Natural killer cell treated with Interleukin-12 subunit alpha and Interleukin-12 subunit beta and Interleukin-15 and Interleukin-18, amount 100 ng/mL, for 72 hours (primary cell): ENCODE results near the gene S100A16. TPM values are rescaled to one million over a fixed set of nuclear protein-coding genes. Genes with fewer than 3 reads are reported as not detected.
"Not testable (repeated sequence)": the region's sequence is repeated elsewhere in the genome, so short reads cannot be mapped to it uniquely, and the experiment has no call there.

ENCODE experiments used
- ATAC-seq, 2 donors: fragments of 150-1000 bp; cut with Tn5 transposase in 1 of 2; sonication (Bioruptor Pico), chemical (Tn5 transposase) in 1 of 2; 2 replicates each; pipeline ENCODE4 v1.10.0; 2021
- DNase-seq: peaks from one replicate; pipeline ENCODE4 v3.0.0; 2022; ENCODE audit warnings: low spot score
- H3K27ac Mint-ChIP-seq, 2 donors: 1 replicate in 1 of 2; 2 replicates in 1 of 2; pipeline ENCODE4 v1.8.0; 2022; ENCODE audit warnings: mixed read lengths in 2 of 2, mild to moderate bottlenecking in 1 of 2, moderate library complexity in 1 of 2
- H3K27me3 Mint-ChIP-seq, 2 donors: 1 replicate in 1 of 2; 2 replicates in 1 of 2; pipeline ENCODE4 v1.8.0; 2022; ENCODE audit warnings: mixed read lengths in 2 of 2
- H3K36me3 Mint-ChIP-seq: one replicate; pipeline ENCODE4 v1.8.0; 2022; ENCODE audit warnings: mixed read lengths
- H3K4me1 Mint-ChIP-seq, 2 donors: 1 replicate in 1 of 2; 2 replicates in 1 of 2; pipeline ENCODE4 v1.8.0; 2022; ENCODE audit warnings: low read depth in 2 of 2, mixed read lengths in 2 of 2, mild to moderate bottlenecking in 1 of 2
- H3K4me3 Mint-ChIP-seq: one replicate; pipeline ENCODE4 v1.8.0; 2022; ENCODE audit warnings: mixed read lengths
- H3K9me3 Mint-ChIP-seq: 2 replicates; pipeline ENCODE4 v1.8.0; 2022; ENCODE audit warnings: mixed read lengths
- total RNA-seq, 2 donors: library from RNA; stranded (reverse); gene quantifications; one replicate each; pipeline ENCODE4 v1.2.3, GENCODE V29; 2022

Gene S100A16
- total RNA-seq, 2 donors from 2014 or later, result not detected

GRCh38 chr1:153607381-153607780 is 5.6 kb downstream of the S100A16 start:
- Mint-ChIP-seq H3K4me1 (no peaks in the 10 kb centered on the region), H3K4me3 (no peak overlapping the region), H3K27me3 (peaks cover 0 to 6% of the 10 kb centered on the region in 2 donors), H3K9me3 (no peaks in the 10 kb centered on the region), H3K27ac (no peak overlapping the region), H3K36me3 (no peaks in the 10 kb centered on the region)
- DNase-seq (no peak), ATAC-seq (no peak)

DNA sequence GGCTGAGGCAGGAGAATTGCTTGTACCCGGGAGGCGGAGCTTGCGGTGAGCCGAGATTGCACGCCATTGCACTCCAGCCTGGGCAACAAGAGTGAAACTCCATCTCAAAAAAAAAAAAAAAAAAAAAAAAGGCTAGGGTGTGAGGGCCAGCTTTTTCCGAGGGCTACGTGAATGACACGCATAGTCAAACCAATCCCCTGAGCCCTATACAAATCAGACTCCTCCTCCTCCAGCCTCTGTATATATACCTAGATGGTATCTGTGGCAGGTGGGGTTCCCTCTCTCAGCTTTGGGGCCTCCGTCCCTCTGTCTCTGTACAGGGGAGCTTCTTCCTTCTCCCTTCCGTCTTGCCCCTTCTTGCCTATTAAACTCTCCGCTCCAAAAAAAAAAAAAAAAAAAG is 6.7 kb downstream of the S100A16 start:
- ATAC-seq (no peak), DNase-seq (no peak)
- H3K4me1 Mint-ChIP-seq, result no peaks in the 10 kb centered on the region
- H3K27me3 Mint-ChIP-seq, result peaks cover 0 to 3% of the 10 kb centered on the region in 2 donors
- no peak overlapping the region for H3K27ac Mint-ChIP-seq
- H3K4me3 Mint-ChIP-seq, result no peak overlapping the region
- H3K9me3 Mint-ChIP-seq, result no peaks in the 10 kb centered on the region
- no peaks in the 10 kb centered on the region for H3K36me3 Mint-ChIP-seq

DNA sequence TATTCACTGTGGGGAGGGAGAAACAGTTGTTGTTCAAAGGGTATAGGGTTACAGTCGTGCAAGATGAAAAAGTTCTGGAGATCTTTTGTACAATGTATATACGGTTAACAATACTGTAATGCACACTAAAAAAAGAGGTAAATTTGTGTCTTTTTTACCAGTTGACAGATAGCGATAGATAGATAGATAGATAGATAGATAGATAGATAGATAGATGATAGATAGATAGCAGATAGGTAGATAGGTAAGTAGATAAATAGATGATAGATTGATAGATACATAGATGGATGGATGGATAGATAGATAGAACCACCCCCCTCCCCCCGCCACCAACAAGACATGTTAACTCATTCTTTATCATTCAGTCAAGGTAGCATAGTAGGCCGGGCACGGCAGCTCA is 10.2 kb downstream of the S100A16 start:
- Mint-ChIP-seq H3K27me3 (peaks cover 0 to 2% of the 10 kb centered on the region in 2 donors), H3K36me3 (no peaks in the 10 kb centered on the region), H3K9me3 (no peaks in the 10 kb centered on the region), H3K4me3 (no peak overlapping the region), H3K4me1 (no peaks in the 10 kb centered on the region), H3K27ac (no peak overlapping the region)
- ATAC-seq (no peak), DNase-seq (no peak)

GRCh38 chr1:153599847-153600246 is 13.1 kb downstream of the S100A16 start:
- ATAC-seq, result no peak
- Mint-ChIP-seq H3K4me3 (no peak overlapping the region), H3K9me3 (no peaks in the 10 kb centered on the region), H3K36me3 (no peaks in the 10 kb centered on the region), H3K27ac (no peak overlapping the region), H3K27me3 (no peaks in the 10 kb centered on the region), H3K4me1 (no peaks in the 10 kb centered on the region)
- no peak for DNase-seq

DNA sequence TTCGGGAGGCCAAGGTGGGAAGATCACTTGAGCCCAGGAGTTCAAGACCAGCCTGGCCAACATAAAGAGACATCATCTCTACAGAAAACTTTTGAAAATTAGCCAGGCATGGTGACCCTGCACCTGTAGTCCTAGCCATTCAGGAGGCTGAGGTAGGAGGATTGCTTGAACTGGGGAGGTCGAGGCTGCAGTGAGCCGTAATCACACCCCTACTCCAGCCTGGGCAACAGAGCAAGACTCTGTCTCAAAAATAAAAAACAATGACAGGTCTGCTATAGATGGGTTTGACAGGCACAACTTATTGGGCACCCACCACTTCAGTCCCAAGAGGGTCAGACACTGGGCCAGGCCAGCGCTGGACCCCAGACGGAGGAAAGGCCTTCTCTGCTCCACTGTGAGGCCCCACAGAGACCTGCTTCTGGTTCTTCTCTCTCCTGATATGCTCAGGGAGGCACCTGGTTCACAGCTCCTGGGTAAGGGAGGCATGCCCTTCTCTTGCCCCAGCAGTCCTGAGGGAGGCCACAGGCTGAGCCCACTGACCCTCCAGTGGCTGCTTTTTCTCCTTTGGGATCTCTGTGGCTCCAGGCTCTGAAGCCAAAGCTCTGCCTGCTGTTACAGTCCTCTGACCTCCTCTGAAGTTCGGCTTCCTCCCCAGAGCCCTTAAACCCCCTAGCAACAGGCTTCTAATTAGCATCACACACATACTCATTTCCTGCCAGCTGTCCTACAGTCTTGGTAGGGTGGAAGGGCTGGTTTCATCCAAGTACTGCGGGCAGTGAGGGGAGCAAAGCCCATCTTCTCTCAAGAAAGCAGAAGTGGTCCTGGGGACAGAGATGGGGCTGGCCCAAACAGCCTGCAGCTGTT is 14.4 kb downstream of the S100A16 start:
- ATAC-seq (peak in 1 of 2 donors; percentile 71), DNase-seq (no peak)
- no peak overlapping the region for H3K27ac Mint-ChIP-seq
- H3K36me3 Mint-ChIP-seq, result no peaks in the 10 kb centered on the region
- H3K9me3 Mint-ChIP-seq, result no peaks in the 10 kb centered on the region
- no peak overlapping the region for H3K4me3 Mint-ChIP-seq
- H3K27me3 Mint-ChIP-seq, result no peaks in the 10 kb centered on the region
- no peaks in the 10 kb centered on the region for H3K4me1 Mint-ChIP-seq

- no peak overlapping the region for H3K27ac Mint-ChIP-seq
- DNase-seq, result no peak
Measured at GRCh38 chr1:153597206-153597605, 15.7 kb downstream of the S100A16 start.

DNA sequence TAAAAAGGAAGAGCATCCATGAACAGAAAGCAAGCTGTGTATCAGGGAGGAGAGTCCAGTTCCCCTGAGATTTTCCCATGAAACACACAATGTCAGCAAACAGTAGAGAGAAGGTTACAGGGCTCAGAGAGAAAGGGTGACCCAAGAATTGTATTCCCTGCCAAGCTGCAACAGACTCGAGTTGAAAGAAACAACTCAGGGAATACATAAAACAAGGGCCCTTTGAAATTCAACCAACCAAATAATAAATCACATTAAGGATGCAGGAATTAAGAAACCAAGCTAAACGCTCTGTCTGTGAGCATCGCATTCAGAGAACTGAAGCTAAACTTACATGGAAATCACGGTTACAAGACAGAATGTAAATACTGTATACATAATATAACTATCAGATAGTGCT is 20.2 kb downstream of the S100A16 start:
- H3K27ac Mint-ChIP-seq, result no peak overlapping the region
- no peaks in the 10 kb centered on the region for H3K9me3 Mint-ChIP-seq
- DNase-seq (no peak), ATAC-seq (no peak)
- H3K4me1 Mint-ChIP-seq, result no peaks in the 10 kb centered on the region
- H3K4me3 Mint-ChIP-seq, result no peak overlapping the region
- peaks cover 0 to 5% of the 10 kb centered on the region in 2 donors for H3K27me3 Mint-ChIP-seq
- no peaks in the 10 kb centered on the region for H3K36me3 Mint-ChIP-seq

More at GRCh38 chr1:153597206-153597605, 15.7 kb downstream of the S100A16 start:
- Mint-ChIP-seq H3K4me1 (no peaks in the 10 kb centered on the region), H3K4me3 (no peak overlapping the region), H3K36me3 (no peaks in the 10 kb centered on the region), H3K27me3 (no peaks in the 10 kb centered on the region), H3K9me3 (no peaks in the 10 kb centered on the region)
- no peak for ATAC-seq

GRCh38 chr1:153588482-153588881 is 24.5 kb downstream of the S100A16 start:
- H3K4me1 Mint-ChIP-seq, result no peaks in the 10 kb centered on the region
- no peaks in the 10 kb centered on the region for H3K9me3 Mint-ChIP-seq
- no peaks in the 10 kb centered on the region for H3K36me3 Mint-ChIP-seq
- no peak overlapping the region for H3K4me3 Mint-ChIP-seq
- ATAC-seq (no peak), DNase-seq (no peak)
- peaks cover 15 to 22% of the 10 kb centered on the region in 2 donors for H3K27me3 Mint-ChIP-seq
- H3K27ac Mint-ChIP-seq, result no peak overlapping the region

GRCh38 chr1:153588033-153588432 is 24.9 kb downstream of the S100A16 start:
- DNase-seq, H3K36me3 Mint-ChIP-seq, H3K27ac Mint-ChIP-seq, H3K9me3 Mint-ChIP-seq, H3K4me3 Mint-ChIP-seq, H3K4me1 Mint-ChIP-seq, ATAC-seq: not testable (repeated sequence)
- peaks cover 15 to 22% of the 10 kb centered on the region in 2 donors for H3K27me3 Mint-ChIP-seq

- Mint-ChIP-seq H3K9me3 (no peaks in the 10 kb centered on the region), H3K27ac (no peak overlapping the region), H3K4me1 (no peaks in the 10 kb centered on the region), H3K4me3 (no peak overlapping the region), H3K27me3 (peaks cover 15 to 22% of the 10 kb centered on the region in 2 donors), H3K36me3 (no peaks in the 10 kb centered on the region)
- DNase-seq (no peak), ATAC-seq (no peak)
Measured at GRCh38 chr1:153587314-153587713, 25.6 kb downstream of the S100A16 start.

- Mint-ChIP-seq H3K27me3 (peaks cover 15 to 22% of the 10 kb centered on the region in 2 donors), H3K4me1 (no peaks in the 10 kb centered on the region), H3K9me3 (no peaks in the 10 kb centered on the region), H3K27ac (no peak overlapping the region), H3K4me3 (no peak overlapping the region), H3K36me3 (no peaks in the 10 kb centered on the region)
- DNase-seq, result no peak
- no peak for ATAC-seq
Measured at GRCh38 chr1:153586347-153586746, 26.6 kb downstream of the S100A16 start.

- no peak for DNase-seq
- Mint-ChIP-seq H3K27ac (no peak overlapping the region), H3K4me1 (no peaks in the 10 kb centered on the region), H3K36me3 (no peaks in the 10 kb centered on the region), H3K9me3 (no peaks in the 10 kb centered on the region), H3K27me3 (peaks cover 15 to 22% of the 10 kb centered on the region in 2 donors), H3K4me3 (no peak overlapping the region)
- ATAC-seq, result no peak
Measured at GRCh38 chr1:153585006-153585405, 27.9 kb downstream of the S100A16 start.

- H3K27me3 Mint-ChIP-seq, result peaks cover 20 to 27% of the 10 kb centered on the region in 2 donors
- no peaks in the 10 kb centered on the region for H3K9me3 Mint-ChIP-seq
- no peak overlapping the region for H3K4me3 Mint-ChIP-seq
- ATAC-seq (no peak), DNase-seq (no peak)
- H3K36me3 Mint-ChIP-seq, result no peaks in the 10 kb centered on the region
- no peaks in the 10 kb centered on the region for H3K4me1 Mint-ChIP-seq
- H3K27ac Mint-ChIP-seq, result no peak overlapping the region
Measured at GRCh38 chr1:153583976-153584375, 29.0 kb downstream of the S100A16 start.

- DNase-seq, H3K36me3 Mint-ChIP-seq, H3K4me3 Mint-ChIP-seq, ATAC-seq, H3K9me3 Mint-ChIP-seq, H3K4me1 Mint-ChIP-seq, H3K27ac Mint-ChIP-seq: not testable (repeated sequence)
- peaks cover 24 to 32% of the 10 kb centered on the region in 2 donors for H3K27me3 Mint-ChIP-seq
Measured at GRCh38 chr1:153583514-153583913, 29.4 kb downstream of the S100A16 start.
